IMR-90 (cell line): Measurements from ENCODE around the gene LPCAT2. TPM values are rescaled to one million over a fixed set of nuclear protein-coding genes. Genes with fewer than 3 reads are reported as not detected.

ENCODE experiments used
- ATAC-seq: fragments of 200-7000 bp; cut with Tn5 transposase; 2 replicates; pipeline ENCODE4 v1.9.1; 2020; ENCODE audit warnings: low read depth, mild to moderate bottlenecking, moderate library complexity
- BruUV-seq: library from RNA; stranded (reverse); fragments of 400-500 nt; replicated peaks from 2 replicates; lab custom pipeline; 2021; lab: Mats Ljungman, UMichigan
- CTCF ChIA-PET: fragments of 300-600 bp; formaldehyde crosslinking; extraction: SDS; loops from one replicate; lab custom pipeline; 2021; ENCODE audit warnings: antibody characterized with exemption; lab: Yijun Ruan, JAX
- POLR2A ChIA-PET: fragments of 300-600 bp; sonication (Branson Sonifier 250); formaldehyde crosslinking; loops from one replicate; lab custom pipeline; 2022; ENCODE audit warnings: antibody characterized with exemption; ENCODE audit not compliant: unreplicated experiment; lab: Charles Lee
- DNase-seq: peaks from one replicate; pipeline ENCODE4 v3.0.0; 2013
- H2AFZ ChIP-seq: replicated peaks from 2 replicates; pipeline ENCODE3; 2013; ENCODE audit warnings: low read length, mild to moderate bottlenecking; ENCODE audit not compliant: poor library complexity
- H2AK5ac ChIP-seq: 2 replicates; pipeline ENCODE4 v1.6.1; 2013; ENCODE audit warnings: low read depth, low read length, inconsistent platforms
- H2AK9ac ChIP-seq: replicated peaks from 2 replicates; pipeline ENCODE3; 2013; ENCODE audit warnings: mild to moderate bottlenecking, low read depth, low read length, moderate library complexity; ENCODE audit not compliant: poor library complexity
- H2BK120ac ChIP-seq: 2 replicates; pipeline ENCODE4 v1.6.1; 2013; ENCODE audit warnings: low read depth, low read length, inconsistent platforms
- H2BK15ac ChIP-seq: 3 replicates; pipeline ENCODE4 v1.6.1; 2013; ENCODE audit warnings: low read depth, low read length, inconsistent platforms
- H2BK20ac ChIP-seq: 2 replicates; pipeline ENCODE4 v1.6.1; 2013; ENCODE audit warnings: low read depth, mild to moderate bottlenecking, inconsistent platforms, low read length, moderate library complexity
- H2BK5ac ChIP-seq: 2 replicates; pipeline ENCODE4 v1.6.1; 2013; ENCODE audit warnings: mild to moderate bottlenecking, low read depth, low read length, inconsistent platforms; ENCODE audit not compliant: poor library complexity, severe bottlenecking
- H3K14ac ChIP-seq: replicated peaks from 2 replicates; pipeline ENCODE4 v1.6.1; 2013; ENCODE audit warnings: low read depth, low read length, inconsistent platforms
- H3K18ac ChIP-seq: 2 replicates; pipeline ENCODE4 v1.6.1; 2013; ENCODE audit warnings: low read depth, low read length, control low read depth
- H3K23ac ChIP-seq: 2 replicates; pipeline ENCODE4 v1.6.1; 2013; ENCODE audit warnings: low read depth, low read length, inconsistent platforms
- H3K27ac ChIP-seq: 2 replicates; pipeline ENCODE4 v1.5.1; 2013; ENCODE audit warnings: mild to moderate bottlenecking, control low read depth, low read length; ENCODE audit not compliant: insufficient read depth
- H3K27me3 ChIP-seq: 2 replicates; pipeline ENCODE4 v1.6.1; 2013; ENCODE audit warnings: low read length; ENCODE audit not compliant: control insufficient read depth, insufficient read depth
- H3K36me3 ChIP-seq: 2 replicates; pipeline ENCODE4 v1.6.1; 2013; ENCODE audit warnings: low read length, mixed read lengths; ENCODE audit not compliant: control insufficient read depth, insufficient read depth
- H3K4ac ChIP-seq: 2 replicates; pipeline ENCODE4 v1.6.1; 2013; ENCODE audit warnings: low read depth, low read length, inconsistent platforms
- H3K4me1 ChIP-seq: 2 replicates; pipeline ENCODE4 v1.6.1; 2013; ENCODE audit warnings: low read length, mixed read lengths; ENCODE audit not compliant: control insufficient read depth, insufficient read depth
- H3K4me2 ChIP-seq: 2 replicates; pipeline ENCODE4 v1.6.1; 2013; ENCODE audit warnings: low read depth, mild to moderate bottlenecking, control low read depth, low read length, moderate library complexity
- H3K4me3 ChIP-seq: 2 replicates; pipeline ENCODE4 v1.5.1; 2013; ENCODE audit warnings: low read depth, mild to moderate bottlenecking, control low read depth, low read length, moderate library complexity; ENCODE audit not compliant: insufficient read depth
- H3K56ac ChIP-seq: 2 replicates; pipeline ENCODE4 v1.6.1; 2013; ENCODE audit warnings: low read length, inconsistent platforms; ENCODE audit not compliant: insufficient read depth; ENCODE audit errors: extremely low read depth
- H3K79me1 ChIP-seq, 2 experiments: 2 replicates each; pipeline ENCODE4 v1.6.1; 2013; ENCODE audit warnings: low read length in 2 of 2, inconsistent platforms in 1 of 2, low read depth in 1 of 2
- H3K9ac ChIP-seq: 2 replicates; pipeline ENCODE4 v1.6.1; 2013; ENCODE audit warnings: low read depth, low read length, control low read depth
- H3K9me1 ChIP-seq: 2 replicates; pipeline ENCODE4 v1.6.1; 2013; ENCODE audit warnings: low read length, inconsistent platforms; ENCODE audit not compliant: insufficient read depth
- H3K9me3 ChIP-seq: 2 replicates; pipeline ENCODE4 v1.6.1; 2013; ENCODE audit warnings: low read length; ENCODE audit not compliant: control insufficient read depth, insufficient read depth
- H4K20me1 ChIP-seq: 2 replicates; pipeline ENCODE4 v1.6.1; 2013; ENCODE audit warnings: low read length, inconsistent platforms; ENCODE audit not compliant: insufficient read depth
- H4K5ac ChIP-seq: 2 replicates; pipeline ENCODE4 v1.6.1; 2013; ENCODE audit warnings: mild to moderate bottlenecking, low read depth, low read length, control low read depth
- H4K8ac ChIP-seq, 2 experiments: 2 replicates each; pipeline ENCODE4 v1.6.1; 2013; ENCODE audit warnings: low read depth in 2 of 2, low read length in 2 of 2, control low read depth in 1 of 2, inconsistent platforms in 1 of 2
- H4K91ac ChIP-seq: 2 replicates; pipeline ENCODE4 v1.6.1; 2013; ENCODE audit warnings: low read depth, low read length, inconsistent platforms; ENCODE audit not compliant: insufficient read depth
- BHLHE40 ChIP-seq: fragments of 150-350 bp; IDR thresholded peaks from 2 replicates; pipeline ENCODE4 v1.6.1; 2016; ENCODE audit warnings: mild to moderate bottlenecking, low read depth, low read length
- CEBPB ChIP-seq: IDR thresholded peaks from 2 replicates; pipeline ENCODE4 v1.6.1; 2012; ENCODE audit warnings: low read depth, low read length, improper control_type of control experiment
- CHD1 ChIP-seq: IDR thresholded peaks from 2 replicates; pipeline ENCODE4 v1.6.1; 2012; ENCODE audit warnings: low read depth, low read length, improper control_type of control experiment
- FOS ChIP-seq: fragments of 150-350 bp; IDR thresholded peaks from 2 replicates; pipeline ENCODE4 v1.6.1; 2016; ENCODE audit warnings: low read depth, low read length
- MAFK ChIP-seq: IDR thresholded peaks from 2 replicates; pipeline ENCODE4 v1.6.1; 2012; ENCODE audit warnings: low read depth, low read length, improper control_type of control experiment
- MAZ ChIP-seq: IDR thresholded peaks from 2 replicates; pipeline ENCODE4 v1.6.1; 2012; ENCODE audit warnings: low read depth, mild to moderate bottlenecking, low read length, improper control_type of control experiment, moderate library complexity, borderline replicate concordance
- MXI1 ChIP-seq: IDR thresholded peaks from 2 replicates; pipeline ENCODE4 v1.6.1; 2012; ENCODE audit warnings: low read depth, mild to moderate bottlenecking, low read length, moderate library complexity, borderline replicate concordance
- NFE2L2 ChIP-seq: fragments of 150-350 bp; IDR thresholded peaks from 2 replicates; pipeline ENCODE4 v1.6.1; 2016; ENCODE audit warnings: low read depth, mild to moderate bottlenecking, low read length
- POLR2A ChIP-seq: IDR thresholded peaks from 2 replicates; pipeline ENCODE4 v1.6.1; 2012; ENCODE audit warnings: mild to moderate bottlenecking, low read depth, low read length
- RAD21 ChIP-seq: IDR thresholded peaks from 2 replicates; pipeline ENCODE4 v1.6.1; 2012; ENCODE audit warnings: low read length, improper control_type of control experiment
- RCOR1 ChIP-seq: IDR thresholded peaks from 2 replicates; pipeline ENCODE4 v1.6.1; 2012; ENCODE audit warnings: mild to moderate bottlenecking, low read length, improper control_type of control experiment; ENCODE audit not compliant: insufficient replicate concordance
- RFX5 ChIP-seq: IDR thresholded peaks from 2 replicates; pipeline ENCODE4 v1.8.0; 2012; ENCODE audit warnings: low read depth, mild to moderate bottlenecking, low read length, moderate library complexity
- SMC3 ChIP-seq: fragments of 150-350 bp; IDR thresholded peaks from 2 replicates; pipeline ENCODE4 v1.6.1; 2016; ENCODE audit warnings: low read depth, mild to moderate bottlenecking, antibody characterized with exemption, low read length, moderate library complexity
- WGBS, 2 experiments: methylation state at CpG; one replicate each; pipeline versions ENCODE4 v1.1.5 to v1.1.7; 2013; ENCODE audit warnings: missing lambda C conversion rate in 2 of 2; ENCODE audit not compliant: insufficient read length in 1 of 2; ENCODE audit errors: extremely low coverage in 2 of 2; 5-methylcytosine and 5-hydroxymethylcytosine counted together
- dilution Hi-C: fragments of 300-500 bp; cut with HindIII; formaldehyde crosslinking; loops from one replicate; pipeline ENCODE4 v1.14.3; 2018; ENCODE audit warnings: low sequenced_read_pairs; ENCODE audit not compliant: unreplicated experiment
- in situ Hi-C: fragments of 300-500 bp; cut with MboI; formaldehyde crosslinking; loops from 3 replicates; pipeline ENCODE4 v1.14.3; 2019; ENCODE audit warnings: low sequenced_read_pairs, inconsistent platforms, mixed read lengths
- intact Hi-C: fragments of 100-400 bp; cut with micrococcal nuclease; formaldehyde crosslinking; loops from 2 replicates; pipeline ENCODE4 v1.10.0; 2022
- polyA plus RNA-seq, 3 experiments: library from polyadenylated mRNA; depleted of rRNA; stranded (reverse); fragments of >200 nt; gene quantifications; 2 replicates each; pipeline ENCODE4 v1.2.3, GENCODE V29; 2012; ENCODE audit warnings: low replicate concordance in 1 of 3
- total RNA-seq: library from RNA; depleted of rRNA; stranded (reverse); fragments of >200 nt; gene quantifications from 2 replicates; pipeline ENCODE4 v1.2.3, GENCODE V29; 2012
- TF ChIP-seq, protein P1 (sequence below): fragments of 150-350 bp; IDR thresholded peaks from 2 replicates; pipeline ENCODE4 v1.6.1; 2016; ENCODE audit warnings: low read depth, mild to moderate bottlenecking, low read length, moderate library complexity, borderline replicate concordance
- TF ChIP-seq, protein P2 (sequence below): fragments of 150-350 bp; IDR thresholded peaks from 2 replicates; pipeline ENCODE4 v1.6.1; 2017; ENCODE audit warnings: mild to moderate bottlenecking, antibody characterized with exemption, low read length, low read depth
- TF ChIP-seq, protein P3 (sequence below): conservative IDR thresholded peaks from 2 replicates; pipeline ENCODE4 v1.5.1; 2012; ENCODE audit warnings: mild to moderate bottlenecking, low read depth, low read length, improper control_type of control experiment

LPCAT2 gene
- total and polyA plus RNA-seq, 2 of the 4 experiments (the other 2 are of a cell fraction), result 8.6 to 8.7 TPM

DNA sequence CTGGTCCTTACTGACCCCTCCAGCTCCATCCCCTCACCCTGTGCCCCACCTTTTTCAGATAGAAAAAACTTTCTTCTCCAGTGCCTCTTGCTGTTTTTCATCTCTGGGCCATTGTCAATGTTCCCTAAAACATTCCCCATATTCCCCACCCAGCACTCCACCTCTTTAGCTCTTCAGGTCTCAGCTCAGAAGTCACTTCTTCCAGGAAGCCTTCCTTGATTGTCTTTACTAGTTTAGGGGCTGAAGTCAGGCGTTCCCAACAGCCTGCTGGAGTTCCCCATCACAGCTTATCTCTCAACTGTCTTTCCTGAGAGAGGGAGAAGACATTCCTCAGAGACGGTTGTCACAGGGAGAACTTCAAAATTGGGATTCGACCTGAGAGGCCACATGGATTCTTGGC is 31.1 kb upstream of the LPCAT2 start:
- WGBS, 2 experiments, result no CpG with 5 or more reads among the region's 3 CpGs
- Histone ChIP-seq H2BK120ac (peak overlapping the region; percentile 42; the same call in 1 of the 2 replicates), H4K8ac (no peak overlapping the region), H3K56ac (no peak overlapping the region), H3K4me1 (peaks cover 9% of the 10 kb centered on the region), H2BK20ac (no peak overlapping the region), H2AFZ (no peak overlapping the region), H3K23ac (no peak overlapping the region), H3K79me1 (peaks cover 26 to 31% of the 10 kb centered on the region in 2 experiments), H3K4me2 (no peak overlapping the region), H3K27ac (no peak overlapping the region), H3K9me3 (no peaks in the 10 kb centered on the region), H3K36me3 (peaks cover 4% of the 10 kb centered on the region; the same call in 1 of the 2 replicates), H2BK5ac (no peak overlapping the region), H4K91ac (peak overlapping the region; percentile 47), H3K9me1 (peaks cover 7% of the 10 kb centered on the region), H2AK9ac (no peak overlapping the region), H3K14ac (no peak overlapping the region), H2AK5ac (no peak overlapping the region), H3K4ac (peak overlapping the region; percentile 45; the same call in 1 of the 2 replicates), H2BK15ac (no peak overlapping the region), H3K9ac (no peak overlapping the region), H4K20me1 (peaks cover 23% of the 10 kb centered on the region; the same call in 1 of the 2 replicates), H4K5ac (no peak overlapping the region), H3K4me3 (no peak overlapping the region), H3K18ac (no peak overlapping the region), H3K27me3 (no peaks in the 10 kb centered on the region)
- ChIA-PET POLR2A (no interaction called here), CTCF (no interaction called here)
- BruUV-seq, result no TSS peak
- DNase-seq (no peak), ATAC-seq (no peak)
- dilution Hi-C loops (no loop called here), intact Hi-C loops (no loop called here), in situ Hi-C loops (loop anchor here (25.0 kb wide), 1 partner anchor 885 kb away; no protein-coding TSS in a partner anchor)
- no peak for TF ChIP-seq BHLHE40
- TF ChIP-seq, protein P1, sequence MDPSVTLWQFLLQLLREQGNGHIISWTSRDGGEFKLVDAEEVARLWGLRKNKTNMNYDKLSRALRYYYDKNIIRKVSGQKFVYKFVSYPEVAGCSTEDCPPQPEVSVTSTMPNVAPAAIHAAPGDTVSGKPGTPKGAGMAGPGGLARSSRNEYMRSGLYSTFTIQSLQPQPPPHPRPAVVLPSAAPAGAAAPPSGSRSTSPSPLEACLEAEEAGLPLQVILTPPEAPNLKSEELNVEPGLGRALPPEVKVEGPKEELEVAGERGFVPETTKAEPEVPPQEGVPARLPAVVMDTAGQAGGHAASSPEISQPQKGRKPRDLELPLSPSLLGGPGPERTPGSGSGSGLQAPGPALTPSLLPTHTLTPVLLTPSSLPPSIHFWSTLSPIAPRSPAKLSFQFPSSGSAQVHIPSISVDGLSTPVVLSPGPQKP, result no peak
- TF ChIP-seq MAFK, result no peak
- TF ChIP-seq CHD1, result no peak
- TF ChIP-seq RCOR1, result no peak
- no peak for TF ChIP-seq FOS
- TF ChIP-seq SMC3, result no peak
- TF ChIP-seq, protein P2, sequence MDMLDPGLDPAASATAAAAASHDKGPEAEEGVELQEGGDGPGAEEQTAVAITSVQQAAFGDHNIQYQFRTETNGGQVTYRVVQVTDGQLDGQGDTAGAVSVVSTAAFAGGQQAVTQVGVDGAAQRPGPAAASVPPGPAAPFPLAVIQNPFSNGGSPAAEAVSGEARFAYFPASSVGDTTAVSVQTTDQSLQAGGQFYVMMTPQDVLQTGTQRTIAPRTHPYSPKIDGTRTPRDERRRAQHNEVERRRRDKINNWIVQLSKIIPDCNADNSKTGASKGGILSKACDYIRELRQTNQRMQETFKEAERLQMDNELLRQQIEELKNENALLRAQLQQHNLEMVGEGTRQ, result no peak
- TF ChIP-seq MXI1, result no peak
- TF ChIP-seq POLR2A, result no peak
- TF ChIP-seq RAD21, result no peak
- TF ChIP-seq, protein P3, sequence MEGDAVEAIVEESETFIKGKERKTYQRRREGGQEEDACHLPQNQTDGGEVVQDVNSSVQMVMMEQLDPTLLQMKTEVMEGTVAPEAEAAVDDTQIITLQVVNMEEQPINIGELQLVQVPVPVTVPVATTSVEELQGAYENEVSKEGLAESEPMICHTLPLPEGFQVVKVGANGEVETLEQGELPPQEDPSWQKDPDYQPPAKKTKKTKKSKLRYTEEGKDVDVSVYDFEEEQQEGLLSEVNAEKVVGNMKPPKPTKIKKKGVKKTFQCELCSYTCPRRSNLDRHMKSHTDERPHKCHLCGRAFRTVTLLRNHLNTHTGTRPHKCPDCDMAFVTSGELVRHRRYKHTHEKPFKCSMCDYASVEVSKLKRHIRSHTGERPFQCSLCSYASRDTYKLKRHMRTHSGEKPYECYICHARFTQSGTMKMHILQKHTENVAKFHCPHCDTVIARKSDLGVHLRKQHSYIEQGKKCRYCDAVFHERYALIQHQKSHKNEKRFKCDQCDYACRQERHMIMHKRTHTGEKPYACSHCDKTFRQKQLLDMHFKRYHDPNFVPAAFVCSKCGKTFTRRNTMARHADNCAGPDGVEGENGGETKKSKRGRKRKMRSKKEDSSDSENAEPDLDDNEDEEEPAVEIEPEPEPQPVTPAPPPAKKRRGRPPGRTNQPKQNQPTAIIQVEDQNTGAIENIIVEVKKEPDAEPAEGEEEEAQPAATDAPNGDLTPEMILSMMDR, result no peak
- TF ChIP-seq MAZ, result no peak
- no peak for TF ChIP-seq NFE2L2
- no peak for TF ChIP-seq CEBPB
- TF ChIP-seq RFX5, result no peak
